Mucosa of rectum (tissue), 2 donors: ENCODE data around the gene SLC38A8.

Source experiments
- H3K27ac ChIP-seq, 2 donors: one replicate each; pipeline ENCODE4 v1.7.0; 2013; ENCODE audit warnings: inconsistent platforms in 2 of 2, low read depth in 2 of 2, low read length in 2 of 2
- H3K27me3 ChIP-seq, 2 donors: one replicate each; pipeline ENCODE4 v1.7.0; 2013; ENCODE audit warnings: low read length in 2 of 2; ENCODE audit not compliant: control insufficient read depth in 2 of 2, insufficient read depth in 2 of 2
- H3K36me3 ChIP-seq, 2 donors: one replicate each; pipeline ENCODE4 v1.7.0; 2013; ENCODE audit warnings: low read length in 2 of 2; ENCODE audit not compliant: control insufficient read depth in 2 of 2, insufficient read depth in 2 of 2
- H3K4me1 ChIP-seq, 2 donors: one replicate each; pipeline ENCODE4 v1.7.0; 2013; ENCODE audit warnings: low read length in 2 of 2, mild to moderate bottlenecking in 1 of 2; ENCODE audit not compliant: control insufficient read depth in 2 of 2, insufficient read depth in 2 of 2
- H3K4me3 ChIP-seq, 2 donors: one replicate each; pipeline ENCODE4 v1.7.0; 2013; ENCODE audit warnings: low read length in 2 of 2
- H3K9ac ChIP-seq, 2 donors: one replicate each; pipeline ENCODE4 v1.7.0; 2013; ENCODE audit warnings: low read length in 2 of 2, low read depth in 1 of 2, mild to moderate bottlenecking in 1 of 2
- H3K9me3 ChIP-seq, 2 donors: one replicate each; pipeline ENCODE4 v1.7.0; 2013; ENCODE audit warnings: low read length in 2 of 2; ENCODE audit not compliant: control insufficient read depth in 2 of 2
- donor health status: healthy.
- donor health status: Normal muscosa, but diverticular disease.

Gene SLC38A8

GRCh38 chr16:84071121-84071520 lies 28.5 kb upstream of the SLC38A8 start:
- Histone ChIP-seq H3K4me3 (no peak overlapping the region), H3K4me1 (no peaks in the 10 kb centered on the region), H3K36me3 (peaks cover 75 to 76% of the 10 kb centered on the region in 2 donors), H3K9me3 (no peaks in the 10 kb centered on the region), H3K9ac (no peak overlapping the region), H3K27ac (no peak overlapping the region), H3K27me3 (no peaks in the 10 kb centered on the region)

GRCh38 chr16:84069540-84069939 lies 26.9 kb upstream of the SLC38A8 start:
- Histone ChIP-seq H3K27me3 (no peaks in the 10 kb centered on the region), H3K4me1 (no peaks in the 10 kb centered on the region), H3K27ac (no peak overlapping the region), H3K9ac (no peak overlapping the region), H3K9me3 (no peaks in the 10 kb centered on the region), H3K36me3 (peaks cover 65 to 76% of the 10 kb centered on the region in 2 donors), H3K4me3 (no peak overlapping the region)

- H3K9ac ChIP-seq, result no peak overlapping the region
- H3K27me3 ChIP-seq, result no peaks in the 10 kb centered on the region
- H3K27ac ChIP-seq, result no peak overlapping the region
- H3K4me3 ChIP-seq, result no peak overlapping the region
- peaks cover 64 to 74% of the 10 kb centered on the region in 2 donors for H3K36me3 ChIP-seq
- H3K4me1 ChIP-seq, result no peaks in the 10 kb centered on the region
- H3K9me3 ChIP-seq, result no peaks in the 10 kb centered on the region
Observed at GRCh38 chr16:84068783-84069462, 26.3 kb upstream of the SLC38A8 start.

DNA sequence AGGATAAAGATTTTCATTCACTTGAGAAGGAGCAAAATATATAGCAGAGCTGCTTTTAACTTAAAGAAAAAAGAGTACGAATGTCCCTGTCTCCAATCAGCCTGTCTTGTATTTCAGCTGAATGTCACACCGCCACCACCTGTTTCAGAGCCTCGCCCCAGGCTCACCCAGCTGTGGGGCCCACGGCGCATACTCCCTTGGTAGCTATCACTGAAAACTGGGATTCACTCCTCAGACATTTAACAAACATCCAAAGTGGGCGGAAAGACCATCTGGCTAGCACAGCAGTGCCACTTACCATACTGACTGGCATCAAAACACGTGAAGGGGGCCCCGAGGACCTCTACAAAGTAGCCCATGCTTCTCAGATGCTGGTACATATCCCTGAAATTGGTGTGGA lies 25.4 kb upstream of the SLC38A8 start:
- Histone ChIP-seq H3K4me3 (no peak overlapping the region), H3K27ac (no peak overlapping the region), H3K36me3 (peaks cover 65 to 76% of the 10 kb centered on the region in 2 donors), H3K4me1 (no peaks in the 10 kb centered on the region), H3K27me3 (no peaks in the 10 kb centered on the region), H3K9ac (no peak overlapping the region), H3K9me3 (no peaks in the 10 kb centered on the region)

- H3K9me3 ChIP-seq, result no peaks in the 10 kb centered on the region
- H3K36me3 ChIP-seq, result peaks cover 67 to 78% of the 10 kb centered on the region in 2 donors
- no peak overlapping the region for H3K27ac ChIP-seq
- no peak overlapping the region for H3K9ac ChIP-seq
- H3K4me3 ChIP-seq, result no peak overlapping the region
- H3K4me1 ChIP-seq, result no peaks in the 10 kb centered on the region
- H3K27me3 ChIP-seq, result no peaks in the 10 kb centered on the region
Observed at GRCh38 chr16:84067640-84068039, 25.0 kb upstream of the SLC38A8 start.

DNA sequence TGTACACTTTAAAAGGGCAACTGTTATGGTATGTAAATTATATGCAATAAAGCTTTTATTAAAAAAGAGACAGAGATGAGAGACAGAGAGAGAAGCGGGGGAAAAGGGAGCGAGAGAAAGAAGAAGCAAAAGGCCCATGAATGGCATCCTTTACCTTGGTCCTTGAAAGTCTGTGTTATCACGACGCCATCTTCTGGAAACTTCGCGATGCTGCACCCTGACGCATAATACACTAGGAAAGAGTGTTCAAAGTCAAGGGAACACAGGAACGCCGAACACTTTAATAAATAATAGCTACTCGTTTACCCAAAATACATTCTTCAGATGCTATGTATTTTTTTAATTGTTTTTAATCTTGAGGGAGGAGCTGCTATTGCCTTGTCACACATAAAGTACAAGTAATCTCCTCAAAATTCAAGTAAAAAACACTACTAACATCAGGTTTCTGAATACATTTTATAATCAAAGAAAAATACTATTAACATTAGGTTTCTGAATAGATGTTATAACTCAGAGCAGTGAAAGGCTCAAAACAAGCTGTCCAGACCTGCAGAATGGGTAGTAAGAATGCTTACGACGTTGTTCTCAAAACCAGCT lies 23.0 kb upstream of the SLC38A8 start:
- H3K9me3 ChIP-seq, result no peaks in the 10 kb centered on the region
- H3K36me3 ChIP-seq, result peaks cover 68 to 80% of the 10 kb centered on the region in 2 donors
- no peaks in the 10 kb centered on the region for H3K4me1 ChIP-seq
- no peak overlapping the region for H3K27ac ChIP-seq
- H3K4me3 ChIP-seq, result no peak overlapping the region
- no peak overlapping the region for H3K9ac ChIP-seq
- H3K27me3 ChIP-seq, result no peaks in the 10 kb centered on the region

DNA sequence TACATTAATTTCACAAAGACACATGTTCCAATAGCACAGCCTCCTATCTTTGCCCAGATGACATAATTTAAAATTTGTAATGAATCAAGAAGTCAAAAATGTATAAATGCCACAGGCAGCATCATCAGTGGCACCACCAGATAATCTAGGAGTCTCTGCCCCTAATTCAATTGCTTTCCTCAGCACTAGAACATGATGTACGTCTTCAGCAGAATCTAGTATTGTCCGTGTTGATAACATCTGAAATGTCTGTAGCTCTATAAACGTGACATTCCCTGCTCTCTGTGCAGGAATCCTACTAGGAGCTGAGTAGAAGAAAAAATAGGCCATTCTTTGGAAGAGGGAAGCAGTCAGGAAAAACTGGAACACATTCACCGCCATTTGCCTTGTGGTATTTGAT lies 21.4 kb upstream of the SLC38A8 start:
- Histone ChIP-seq H3K27ac (no peak overlapping the region), H3K9ac (no peak overlapping the region), H3K9me3 (no peaks in the 10 kb centered on the region), H3K36me3 (peaks cover 67 to 79% of the 10 kb centered on the region in 2 donors), H3K4me3 (no peak overlapping the region), H3K27me3 (no peaks in the 10 kb centered on the region), H3K4me1 (no peaks in the 10 kb centered on the region)

DNA sequence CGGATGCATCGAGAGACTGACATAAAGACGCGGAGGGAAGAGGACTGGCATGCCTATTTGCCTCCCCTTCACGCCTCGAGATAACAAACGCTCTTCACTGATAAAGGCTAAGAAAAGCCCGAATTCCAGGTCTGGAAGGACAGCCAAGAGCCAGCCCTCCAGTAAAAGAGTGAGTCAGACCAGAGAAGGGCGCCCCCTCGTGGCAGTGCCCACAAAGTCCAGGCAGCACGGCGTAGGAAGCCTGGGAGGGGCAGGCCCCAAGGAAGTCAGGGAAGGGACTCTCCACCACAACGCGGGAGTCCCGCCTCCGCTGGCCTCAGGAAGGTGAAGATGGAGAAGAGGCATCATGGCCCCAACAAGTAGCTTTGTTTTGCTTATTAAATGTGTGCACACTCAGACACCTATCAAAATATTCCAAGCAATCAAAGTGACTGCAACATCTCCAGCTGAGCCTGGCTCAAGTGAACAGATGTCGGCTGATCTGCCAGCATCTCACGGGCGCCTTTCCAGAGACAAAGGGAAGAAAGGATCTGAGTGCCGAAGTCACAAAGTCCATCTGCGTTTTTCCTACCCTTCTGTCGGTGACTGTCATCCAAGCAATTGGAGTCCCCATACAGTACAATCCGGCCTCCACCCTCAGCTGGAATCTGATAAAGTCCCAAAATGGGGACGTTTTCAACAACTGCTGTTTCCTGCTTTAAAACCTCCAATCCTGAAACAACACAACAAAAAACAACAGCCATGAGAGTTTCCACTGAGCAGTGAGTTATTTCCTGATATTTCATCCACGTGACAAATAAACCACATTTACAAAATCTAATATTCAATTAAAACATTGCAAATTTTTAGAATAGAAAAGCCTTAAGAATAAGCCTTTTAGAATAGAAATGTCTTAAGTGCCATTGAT lies 20.4 kb upstream of the SLC38A8 start:
- Histone ChIP-seq H3K27ac (no peak overlapping the region), H3K9ac (no peak overlapping the region), H3K9me3 (no peaks in the 10 kb centered on the region), H3K4me3 (no peak overlapping the region), H3K4me1 (no peaks in the 10 kb centered on the region), H3K36me3 (peaks cover 67 to 79% of the 10 kb centered on the region in 2 donors), H3K27me3 (no peaks in the 10 kb centered on the region)

DNA sequence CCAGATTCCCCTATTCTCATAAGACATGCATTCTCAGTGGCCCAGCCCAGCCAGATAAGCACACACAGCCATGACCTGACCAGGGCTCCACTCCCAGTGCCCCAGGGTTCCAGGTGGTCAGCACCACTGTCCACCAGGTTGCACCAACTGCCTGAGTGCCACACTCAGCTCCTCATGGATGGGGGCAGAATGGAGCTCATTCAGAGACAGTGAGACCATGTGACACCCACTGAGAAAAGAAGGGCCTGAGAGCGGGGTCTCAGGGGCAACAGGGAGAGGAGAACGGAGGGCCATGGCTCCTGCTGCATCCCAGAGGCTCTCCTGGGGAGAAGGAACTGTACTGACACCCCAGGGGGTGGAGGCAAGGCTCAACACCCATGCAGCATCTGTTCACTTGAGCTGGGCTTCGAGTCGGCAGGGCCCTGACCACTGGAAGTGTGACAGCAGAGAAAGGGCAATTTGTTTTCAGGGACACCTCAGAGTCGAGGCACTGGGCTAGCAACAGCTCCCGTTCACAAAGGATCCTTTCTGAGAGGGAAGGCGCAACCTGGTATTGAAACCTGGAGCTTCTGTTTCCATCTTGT lies 18.7 kb upstream of the SLC38A8 start:
- no peaks in the 10 kb centered on the region for H3K9me3 ChIP-seq
- no peak overlapping the region for H3K4me3 ChIP-seq
- no peaks in the 10 kb centered on the region for H3K4me1 ChIP-seq
- no peak overlapping the region for H3K27ac ChIP-seq
- no peaks in the 10 kb centered on the region for H3K27me3 ChIP-seq
- no peak overlapping the region for H3K9ac ChIP-seq
- H3K36me3 ChIP-seq, result peaks cover 70 to 78% of the 10 kb centered on the region in 2 donors
